Mesendoderm (in vitro differentiated cells): ENCODE measurements around the gene FOXQ1.
A peak's percentile ranks its signal among the peaks of the same experiment; 100 is the strongest.

Experiments used
- DNase-seq: peaks from one replicate; pipeline ENCODE4 v3.0.0; 2013
- H2AK5ac ChIP-seq: 2 replicates; pipeline ENCODE4 v1.6.1; 2013; ENCODE audit warnings: low read length, inconsistent platforms
- H2BK120ac ChIP-seq: 2 replicates; pipeline ENCODE4 v1.6.1; 2013; ENCODE audit warnings: low read depth, mild to moderate bottlenecking, low read length, moderate library complexity, mixed read lengths
- H2BK15ac ChIP-seq: replicated peaks from 2 replicates; pipeline ENCODE4 v1.6.1; 2013; ENCODE audit warnings: low read depth, mild to moderate bottlenecking, moderate library complexity
- H2BK5ac ChIP-seq: 2 replicates; pipeline ENCODE4 v1.6.1; 2013; ENCODE audit warnings: low read length, inconsistent platforms
- H3K18ac ChIP-seq: 2 replicates; pipeline ENCODE4 v1.6.1; 2013; ENCODE audit warnings: mild to moderate bottlenecking, low read length, mixed read lengths
- H3K23ac ChIP-seq: one replicate; pipeline ENCODE4 v1.6.1; 2013; ENCODE audit warnings: low read length
- H3K27ac ChIP-seq: 2 replicates; pipeline ENCODE4 v1.5.1; 2013; ENCODE audit warnings: low read depth, mild to moderate bottlenecking, inconsistent platforms, low read length, moderate library complexity
- H3K27me3 ChIP-seq: 2 replicates; pipeline ENCODE4 v1.6.1; 2013; ENCODE audit warnings: low read length, control low read depth, mild to moderate bottlenecking, inconsistent platforms; ENCODE audit not compliant: insufficient read depth, poor library complexity
- H3K36me3 ChIP-seq: 2 replicates; pipeline ENCODE4 v1.6.1; 2013; ENCODE audit warnings: low read length, inconsistent platforms; ENCODE audit not compliant: control insufficient read depth, insufficient read depth
- H3K4ac ChIP-seq: one replicate; pipeline ENCODE4 v1.6.1; 2013; ENCODE audit warnings: low read depth, mild to moderate bottlenecking, low read length, moderate library complexity
- H3K4me1 ChIP-seq: 2 replicates; pipeline ENCODE4 v1.6.1; 2013; ENCODE audit warnings: low read depth, low read length, inconsistent platforms; ENCODE audit not compliant: control insufficient read depth
- H3K4me2 ChIP-seq: 2 replicates; pipeline ENCODE4 v1.6.1; 2013; ENCODE audit warnings: low read length
- H3K4me3 ChIP-seq: 2 replicates; pipeline ENCODE4 v1.5.1; 2013; ENCODE audit warnings: mild to moderate bottlenecking, low read length
- H3K56ac ChIP-seq: one replicate; pipeline ENCODE4 v1.6.1; 2013; ENCODE audit warnings: low read length
- H3K79me1 ChIP-seq: 2 replicates; pipeline ENCODE4 v1.6.1; 2013; ENCODE audit warnings: low read length, inconsistent platforms
- H3K79me2 ChIP-seq: 2 replicates; pipeline ENCODE4 v1.6.1; 2013; ENCODE audit warnings: mild to moderate bottlenecking, low read length; ENCODE audit not compliant: control insufficient read depth, insufficient read depth
- H3K9ac ChIP-seq: 2 replicates; pipeline ENCODE4 v1.6.1; 2013; ENCODE audit warnings: low read length, inconsistent platforms
- H4K5ac ChIP-seq: one replicate; pipeline ENCODE4 v1.6.1; 2013; ENCODE audit warnings: low read length
- H4K8ac ChIP-seq: one replicate; pipeline ENCODE4 v1.6.1; 2013; ENCODE audit warnings: low read depth, mild to moderate bottlenecking, control low read depth, low read length, moderate library complexity
- WGBS: extraction: QIAGEN DNeasy Blood & Tissue Kit; methylation state at CpG from one replicate; pipeline ENCODE4 v1.1.7; 2013; ENCODE audit warnings: low lambda C conversion rate, missing lambda C conversion rate; ENCODE audit not compliant: insufficient coverage; ENCODE audit errors: extremely low coverage; 5-methylcytosine and 5-hydroxymethylcytosine counted together

The FOXQ1 gene

GRCh38 chr6:1296542-1296941, 15.4 kb upstream of the FOXQ1 start:
- no peak for DNase-seq
- no peak overlapping the region for H3K23ac ChIP-seq
- H3K9ac ChIP-seq, result no peak overlapping the region
- H3K4me2 ChIP-seq, result no peak overlapping the region
- no peak overlapping the region for H4K8ac ChIP-seq
- H2BK15ac ChIP-seq, result no peak overlapping the region
- H4K5ac ChIP-seq, result no peak overlapping the region
- H3K79me1 ChIP-seq, result no peaks in the 10 kb centered on the region
- no peak overlapping the region for H2AK5ac ChIP-seq
- no peak overlapping the region for H2BK120ac ChIP-seq
- H3K27ac ChIP-seq, result no peak overlapping the region
- H3K18ac ChIP-seq, result no peak overlapping the region
- H3K4me1 ChIP-seq, result no peaks in the 10 kb centered on the region
- no CpG with 5 or more reads among the region's 4 CpGs for WGBS
- no peak overlapping the region for H2BK5ac ChIP-seq
- no peak overlapping the region for H3K4ac ChIP-seq
- H3K4me3 ChIP-seq, result no peak overlapping the region
- no peaks in the 10 kb centered on the region for H3K79me2 ChIP-seq
- H3K36me3 ChIP-seq, result no peaks in the 10 kb centered on the region
- H3K27me3 ChIP-seq, result no peaks in the 10 kb centered on the region
- H3K56ac ChIP-seq, result no peak overlapping the region

- H3K4me1 ChIP-seq, result no peaks in the 10 kb centered on the region
- no peak overlapping the region for H2BK15ac ChIP-seq
- H3K27ac ChIP-seq, result no peak overlapping the region
- no peak for DNase-seq
- no peak overlapping the region for H3K23ac ChIP-seq
- H3K79me1 ChIP-seq, result no peaks in the 10 kb centered on the region
- no peaks in the 10 kb centered on the region for H3K79me2 ChIP-seq
- no peak overlapping the region for H2BK120ac ChIP-seq
- no peak overlapping the region for H3K4me3 ChIP-seq
- no peak overlapping the region for H3K56ac ChIP-seq
- H4K5ac ChIP-seq, result no peak overlapping the region
- no peaks in the 10 kb centered on the region for H3K27me3 ChIP-seq
- no peak overlapping the region for H3K9ac ChIP-seq
- no peak overlapping the region for H3K4ac ChIP-seq
- H2BK5ac ChIP-seq, result no peak overlapping the region
- WGBS, result no CpG with 5 or more reads among the region's 4 CpGs
- H3K4me2 ChIP-seq, result no peak overlapping the region
- H2AK5ac ChIP-seq, result no peak overlapping the region
- no peaks in the 10 kb centered on the region for H3K36me3 ChIP-seq
- H4K8ac ChIP-seq, result no peak overlapping the region
- no peak overlapping the region for H3K18ac ChIP-seq
These were observed 14.2 kb upstream of the FOXQ1 start for GRCh38 chr6:1297746-1298145.

GRCh38 chr6:1298768-1299167, 13.1 kb upstream of the FOXQ1 start:
- WGBS, result no CpG with 5 or more reads among the region's 2 CpGs

GRCh38 chr6:1306133-1306532, 5.8 kb upstream of the FOXQ1 start:
- H3K4ac ChIP-seq, result no peak overlapping the region
- DNase-seq, result no peak
- H3K27me3 ChIP-seq, result peaks cover 13% of the 10 kb centered on the region
- H3K36me3 ChIP-seq, result no peaks in the 10 kb centered on the region
- H3K56ac ChIP-seq, result no peak overlapping the region
- no peaks in the 10 kb centered on the region for H3K79me2 ChIP-seq
- H3K9ac ChIP-seq, result no peak overlapping the region
- no peak overlapping the region for H3K4me2 ChIP-seq
- no peaks in the 10 kb centered on the region for H3K4me1 ChIP-seq
- WGBS, result no CpG with 5 or more reads among the region's 2 CpGs
- no peak overlapping the region for H2BK5ac ChIP-seq
- no peak overlapping the region for H2BK120ac ChIP-seq
- H3K27ac ChIP-seq, result no peak overlapping the region
- no peak overlapping the region for H4K5ac ChIP-seq
- H3K79me1 ChIP-seq, result no peaks in the 10 kb centered on the region
- H3K18ac ChIP-seq, result no peak overlapping the region
- no peak overlapping the region for H3K4me3 ChIP-seq
- H2AK5ac ChIP-seq, result no peak overlapping the region
- H2BK15ac ChIP-seq, result no peak overlapping the region
- no peak overlapping the region for H3K23ac ChIP-seq
- H4K8ac ChIP-seq, result no peak overlapping the region

More at GRCh38 chr6:1298768-1299167, 13.1 kb upstream of the FOXQ1 start:
- no peak overlapping the region for H4K5ac ChIP-seq
- no peak overlapping the region for H3K4ac ChIP-seq
- H3K79me2 ChIP-seq, result no peaks in the 10 kb centered on the region
- no peak overlapping the region for H3K9ac ChIP-seq
- no peaks in the 10 kb centered on the region for H3K4me1 ChIP-seq
- DNase-seq, result no peak
- no peak overlapping the region for H3K27ac ChIP-seq
- H3K23ac ChIP-seq, result no peak overlapping the region
- no peak overlapping the region for H3K4me3 ChIP-seq
- H4K8ac ChIP-seq, result no peak overlapping the region
- no peaks in the 10 kb centered on the region for H3K27me3 ChIP-seq
- H2BK5ac ChIP-seq, result no peak overlapping the region
- H2BK120ac ChIP-seq, result no peak overlapping the region
- no peak overlapping the region for H2AK5ac ChIP-seq
- H3K56ac ChIP-seq, result no peak overlapping the region
- no peak overlapping the region for H3K4me2 ChIP-seq
- H3K36me3 ChIP-seq, result no peaks in the 10 kb centered on the region
- H3K18ac ChIP-seq, result no peak overlapping the region
- H2BK15ac ChIP-seq, result no peak overlapping the region
- no peaks in the 10 kb centered on the region for H3K79me1 ChIP-seq

- Histone ChIP-seq H2BK5ac (no peak overlapping the region), H3K4me3 (no peak overlapping the region), H3K18ac (no peak overlapping the region), H4K8ac (no peak overlapping the region), H3K27ac (no peak overlapping the region), H3K27me3 (peaks cover 26% of the 10 kb centered on the region), H3K9ac (no peak overlapping the region), H3K36me3 (no peaks in the 10 kb centered on the region), H3K79me2 (no peaks in the 10 kb centered on the region), H3K23ac (no peak overlapping the region), H3K4me1 (peaks cover 3% of the 10 kb centered on the region), H3K4ac (no peak overlapping the region), H3K4me2 (no peak overlapping the region), H3K79me1 (no peaks in the 10 kb centered on the region), H2AK5ac (no peak overlapping the region), H2BK120ac (no peak overlapping the region), H4K5ac (no peak overlapping the region), H2BK15ac (no peak overlapping the region), H3K56ac (no peak overlapping the region)
- WGBS, result no CpG with 5 or more reads among the region's 6 CpGs
- DNase-seq, result no peak
These were observed 2.5 kb upstream of the FOXQ1 start for GRCh38 chr6:1309366-1309765.

- Histone ChIP-seq H3K56ac (no peak overlapping the region), H4K8ac (no peak overlapping the region), H2AK5ac (no peak overlapping the region), H3K18ac (no peak overlapping the region), H3K9ac (no peak overlapping the region), H3K4me2 (peak overlapping the region; percentile 71), H3K23ac (no peak overlapping the region), H3K27ac (no peak overlapping the region), H3K4ac (no peak overlapping the region), H3K27me3 (peaks cover 39% of the 10 kb centered on the region), H2BK5ac (no peak overlapping the region), H2BK120ac (no peak overlapping the region), H2BK15ac (no peak overlapping the region), H3K4me1 (peaks cover 3% of the 10 kb centered on the region), H4K5ac (no peak overlapping the region), H3K4me3 (no peak overlapping the region), H3K79me2 (no peaks in the 10 kb centered on the region), H3K79me1 (no peaks in the 10 kb centered on the region), H3K36me3 (no peaks in the 10 kb centered on the region)
- no CpG with 5 or more reads among the region's 43 CpGs for WGBS
- DNase-seq, result peak; percentile 39
These were observed 1.1 kb upstream of the FOXQ1 start for GRCh38 chr6:1310628-1311399.
